AG04450 (cell line): Measurements from ENCODE around the gene LAMC2. TPM values are rescaled to one million over a fixed set of nuclear protein-coding genes. Genes with fewer than 3 reads are reported as not detected.
A peak's percentile ranks its signal among the peaks of the same experiment; 100 is the strongest.

Source experiments
- CTCF ChIA-PET: fragments of 300-600, 350-600 bp; formaldehyde crosslinking; extraction: SDS; loops from one replicate; lab custom pipeline; 2022; ENCODE audit warnings: antibody characterized with exemption, inconsistent platforms; lab: Charles Lee
- POLR2A ChIA-PET: fragments of 350-600 bp; formaldehyde crosslinking; extraction: SDS; loops from one replicate; lab custom pipeline; 2021; ENCODE audit warnings: antibody characterized with exemption, inconsistent platforms; lab: Yijun Ruan, JAX
- DNase-seq: peaks from one replicate; pipeline ENCODE4 v3.0.0-alpha.2; 2011; ENCODE audit warnings: low read depth, low spot score
- H3K27ac ChIP-seq: one replicate; pipeline ENCODE4 v1.5.1; 2012; ENCODE audit warnings: low read depth, low read length, control low read depth
- H3K27me3 ChIP-seq: one replicate; pipeline ENCODE4 v1.6.0; 2012; ENCODE audit warnings: low read length; ENCODE audit not compliant: control insufficient read depth, insufficient read depth
- H3K4me3 ChIP-seq: 2 replicates; pipeline ENCODE4 v1.5.1; 2011; ENCODE audit warnings: mild to moderate bottlenecking, low read depth, low read length, control low read depth
- H3K9me3 ChIP-seq: 2 replicates; pipeline ENCODE4 v1.5.1; 2012; ENCODE audit warnings: low read length; ENCODE audit not compliant: control insufficient read depth, insufficient read depth
- polyA plus RNA-seq: library from polyadenylated mRNA; depleted of rRNA; stranded (reverse); fragments of >200 nt; gene quantifications from 2 replicates; pipeline ENCODE4 v1.2.3, GENCODE V29; 2011
- TF ChIP-seq, protein P1 (sequence below): IDR thresholded peaks from 2 replicates; pipeline ENCODE4 v1.5.1; 2011; ENCODE audit warnings: low read depth, low read length, control low read depth, inconsistent platforms

The LAMC2 gene
- polyA plus RNA-seq, 1 experiment = 1.6 TPM

DNA sequence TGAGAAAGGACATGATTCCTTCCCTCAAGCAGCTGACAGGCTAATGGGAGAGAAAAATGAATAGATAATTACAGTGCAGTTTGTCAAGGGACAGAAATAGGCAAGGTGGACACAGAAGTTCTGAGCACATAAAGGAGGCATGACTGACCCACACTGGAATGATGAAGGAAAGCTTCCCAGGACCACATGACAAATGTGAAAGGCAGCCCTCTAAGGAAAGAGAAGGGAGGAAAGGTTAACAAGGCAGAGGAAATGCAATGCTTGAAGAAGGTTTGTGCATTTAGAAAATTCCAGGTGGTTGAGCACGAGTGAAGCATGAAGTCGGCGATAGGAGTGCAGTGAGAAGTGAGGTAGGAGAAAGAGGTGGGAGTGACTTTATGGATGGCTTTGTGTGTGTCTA lies 37.4 kb downstream of the LAMC2 start:
- POLR2A ChIA-PET = no interaction called here
- CTCF ChIA-PET = interaction anchor here (3.5 kb wide), 1 partner anchor 11 kb away, joined by 26 read pairs; no protein-coding TSS in a partner anchor
- no peak overlapping the region for H3K27ac ChIP-seq
- no peaks in the 10 kb centered on the region for H3K27me3 ChIP-seq
- TF ChIP-seq, protein P1, sequence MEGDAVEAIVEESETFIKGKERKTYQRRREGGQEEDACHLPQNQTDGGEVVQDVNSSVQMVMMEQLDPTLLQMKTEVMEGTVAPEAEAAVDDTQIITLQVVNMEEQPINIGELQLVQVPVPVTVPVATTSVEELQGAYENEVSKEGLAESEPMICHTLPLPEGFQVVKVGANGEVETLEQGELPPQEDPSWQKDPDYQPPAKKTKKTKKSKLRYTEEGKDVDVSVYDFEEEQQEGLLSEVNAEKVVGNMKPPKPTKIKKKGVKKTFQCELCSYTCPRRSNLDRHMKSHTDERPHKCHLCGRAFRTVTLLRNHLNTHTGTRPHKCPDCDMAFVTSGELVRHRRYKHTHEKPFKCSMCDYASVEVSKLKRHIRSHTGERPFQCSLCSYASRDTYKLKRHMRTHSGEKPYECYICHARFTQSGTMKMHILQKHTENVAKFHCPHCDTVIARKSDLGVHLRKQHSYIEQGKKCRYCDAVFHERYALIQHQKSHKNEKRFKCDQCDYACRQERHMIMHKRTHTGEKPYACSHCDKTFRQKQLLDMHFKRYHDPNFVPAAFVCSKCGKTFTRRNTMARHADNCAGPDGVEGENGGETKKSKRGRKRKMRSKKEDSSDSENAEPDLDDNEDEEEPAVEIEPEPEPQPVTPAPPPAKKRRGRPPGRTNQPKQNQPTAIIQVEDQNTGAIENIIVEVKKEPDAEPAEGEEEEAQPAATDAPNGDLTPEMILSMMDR = no peak
- DNase-seq = no peak
- no peak overlapping the region for H3K4me3 ChIP-seq
- no peaks in the 10 kb centered on the region for H3K9me3 ChIP-seq

DNA sequence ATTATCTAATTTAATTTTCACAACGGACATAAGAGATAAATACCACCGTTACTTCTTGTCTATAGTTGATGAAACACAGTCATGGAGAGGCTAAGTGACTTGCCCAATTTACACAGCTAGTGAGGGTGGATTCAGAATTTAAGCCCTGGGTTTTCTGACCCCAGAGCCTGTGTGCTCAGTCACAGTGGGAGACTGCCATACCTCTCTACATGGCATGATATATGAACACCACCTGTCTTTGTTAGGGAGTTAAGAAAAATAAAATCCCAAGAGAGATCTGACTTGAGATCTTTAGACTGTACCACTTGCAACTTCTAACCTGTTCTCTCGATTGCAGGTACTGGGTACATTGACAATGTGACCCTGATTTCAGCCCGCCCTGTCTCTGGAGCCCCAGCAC lies 40.3 kb downstream of the LAMC2 start:
- CTCF ChIA-PET = interaction anchor here (0.7 to 3.5 kb wide), 3 partner anchors 8 to 25 kb away, joined by 5 to 26 read pairs (median 6); no protein-coding TSS in a partner anchor
- Histone ChIP-seq H3K9me3 (no peaks in the 10 kb centered on the region), H3K4me3 (no peak overlapping the region), H3K27ac (no peak overlapping the region), H3K27me3 (no peaks in the 10 kb centered on the region)
- TF ChIP-seq, protein P1 = no peak
- no peak for DNase-seq
- POLR2A ChIA-PET = no interaction called here

DNA sequence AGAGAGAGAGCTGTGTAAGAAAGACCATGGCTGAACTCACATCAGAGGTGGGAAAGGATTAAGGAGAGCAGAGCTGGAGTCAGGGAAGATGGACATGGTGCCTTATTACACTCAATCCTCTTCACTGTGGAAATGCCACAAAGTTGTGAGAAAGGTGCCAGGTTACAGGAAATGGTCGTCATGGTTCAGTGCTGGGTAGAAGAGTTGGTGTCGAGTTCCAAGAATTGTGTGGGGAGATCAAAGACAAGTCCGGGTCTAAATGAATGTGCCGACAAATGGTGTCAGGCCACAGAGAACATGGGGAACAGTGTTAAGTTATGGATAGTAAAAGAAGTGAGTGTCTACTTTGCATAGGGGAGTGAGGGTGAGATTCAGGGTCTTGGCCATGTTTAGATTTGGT lies 40.9 kb downstream of the LAMC2 start:
- H3K9me3 ChIP-seq = no peaks in the 10 kb centered on the region
- H3K4me3 ChIP-seq = no peak overlapping the region
- no peaks in the 10 kb centered on the region for H3K27me3 ChIP-seq
- H3K27ac ChIP-seq = no peak overlapping the region
- TF ChIP-seq, protein P1 = no peak
- CTCF ChIA-PET = interaction anchor here (1.4 to 3.5 kb wide), 5 partner anchors 8 to 264 kb away, joined by 5 to 26 read pairs (median 6); no protein-coding TSS in a partner anchor
- POLR2A ChIA-PET = no interaction called here
- DNase-seq = no peak

DNA sequence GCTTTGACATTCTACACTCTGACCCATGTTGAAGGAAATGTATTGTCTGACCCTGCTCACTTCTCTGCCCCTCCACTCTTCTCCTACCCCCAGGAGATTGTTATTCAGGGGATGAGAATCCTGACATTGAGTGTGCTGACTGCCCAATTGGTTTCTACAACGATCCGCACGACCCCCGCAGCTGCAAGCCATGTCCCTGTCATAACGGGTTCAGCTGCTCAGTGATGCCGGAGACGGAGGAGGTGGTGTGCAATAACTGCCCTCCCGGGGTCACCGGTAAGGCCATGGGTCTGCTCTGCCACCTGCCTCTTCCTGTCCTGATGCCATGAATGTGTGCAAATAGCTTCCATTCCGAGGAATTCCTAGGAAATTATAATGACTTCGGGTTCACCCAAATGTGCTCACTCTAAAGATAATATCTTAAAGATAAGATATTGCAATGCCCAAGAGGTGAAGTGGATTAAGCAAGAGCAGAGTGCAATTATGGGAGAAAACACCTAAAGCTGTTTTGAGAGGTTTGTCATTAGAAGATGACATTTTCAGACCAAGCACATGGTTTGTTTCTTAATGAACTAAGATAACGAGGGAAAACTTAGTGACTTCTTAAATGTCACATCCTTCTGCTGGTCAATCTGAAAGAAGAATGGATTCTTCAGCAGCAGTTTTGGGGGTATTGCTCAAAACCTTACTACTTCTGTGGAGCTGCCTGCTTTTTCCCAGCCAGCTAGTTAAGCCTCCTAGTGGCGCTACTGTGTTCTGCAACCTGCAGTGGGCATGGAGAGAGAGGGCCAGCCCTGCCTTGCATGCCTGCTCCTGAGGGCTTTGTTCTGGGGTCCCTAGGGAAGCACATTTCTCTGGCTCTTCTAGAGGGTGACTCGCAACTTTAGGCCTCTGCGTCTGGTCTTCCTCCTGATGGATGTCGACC lies 41.6 kb downstream of the LAMC2 start:
- TF ChIP-seq, protein P1 = peak; percentile 81
- no peaks in the 10 kb centered on the region for H3K9me3 ChIP-seq
- H3K27ac ChIP-seq = no peak overlapping the region
- POLR2A ChIA-PET = no interaction called here
- DNase-seq = no peak
- CTCF ChIA-PET = interaction anchor here (0.9 to 2.5 kb wide), 10 partner anchors 9 to 267 kb away, joined by 3 to 16 read pairs (median 6); no protein-coding TSS in a partner anchor
- H3K27me3 ChIP-seq = no peaks in the 10 kb centered on the region
- no peak overlapping the region for H3K4me3 ChIP-seq
